GM23248 (cell line): ENCODE measurements around the gene PPP1R12B. TPM values are rescaled to one million over a fixed set of nuclear protein-coding genes. Genes with fewer than 3 reads are reported as not detected.

Experiments used
- DNase-seq: peaks from one replicate; pipeline ENCODE4 v3.0.0-alpha.2; 2015
- H2AFZ ChIP-seq: fragments of 200-600 bp; sonication (generic); 2 replicates; pipeline ENCODE4 v1.6.1; 2016; ENCODE audit warnings: antibody characterized with exemption
- H3F3A ChIP-seq: fragments of 200-600 bp; sonication (generic); 2 replicates; pipeline ENCODE4 v1.6.1; 2016; ENCODE audit warnings: mild to moderate bottlenecking, antibody characterized with exemption, mixed run types; ENCODE audit not compliant: insufficient read depth
- H3K27ac ChIP-seq: fragments of 200-600 bp; sonication (generic); 2 replicates; pipeline ENCODE4 v1.5.1; 2016; ENCODE audit warnings: mild to moderate bottlenecking
- H3K27me3 ChIP-seq: fragments of 200-600 bp; sonication (generic); replicated peaks from 2 replicates; pipeline ENCODE4 v1.6.1; 2016; ENCODE audit warnings: mild to moderate bottlenecking; ENCODE audit not compliant: insufficient read depth
- H3K36me3 ChIP-seq: fragments of 200-600 bp; sonication (generic); 2 replicates; pipeline ENCODE4 v1.6.1; 2016; ENCODE audit warnings: low read depth, mild to moderate bottlenecking
- H3K4me1 ChIP-seq: fragments of 200-600 bp; sonication (generic); 2 replicates; pipeline ENCODE4 v1.6.1; 2016; ENCODE audit warnings: mild to moderate bottlenecking; ENCODE audit not compliant: insufficient read depth
- H3K4me2 ChIP-seq: fragments of 200-600 bp; sonication (generic); one replicate; pipeline ENCODE4 v1.6.1; 2016; ENCODE audit warnings: mild to moderate bottlenecking; ENCODE audit not compliant: unreplicated experiment
- H3K4me3 ChIP-seq: fragments of 200-600 bp; sonication (generic); 2 replicates; pipeline ENCODE4 v1.5.1; 2016; ENCODE audit warnings: mild to moderate bottlenecking
- H3K79me2 ChIP-seq: fragments of 200-600 bp; sonication (generic); 2 replicates; pipeline ENCODE4 v1.6.1; 2016; ENCODE audit warnings: mild to moderate bottlenecking; ENCODE audit not compliant: insufficient read depth
- H3K9ac ChIP-seq: fragments of 200-600 bp; sonication (generic); 2 replicates; pipeline ENCODE4 v1.6.1; 2016; ENCODE audit warnings: mild to moderate bottlenecking
- H3K9me2 ChIP-seq: fragments of 200-600 bp; sonication (generic); 2 replicates; pipeline ENCODE4 v1.6.1; 2016; ENCODE audit warnings: mixed run types, mild to moderate bottlenecking, moderate library complexity; ENCODE audit not compliant: insufficient read depth
- H3K9me3 ChIP-seq: fragments of 200-600 bp; sonication (generic); one replicate; pipeline ENCODE4 v1.6.1; 2017; ENCODE audit warnings: low read depth
- H4K20me1 ChIP-seq: fragments of 200-600 bp; sonication (generic); 2 replicates; pipeline ENCODE4 v1.6.0; 2016; ENCODE audit not compliant: insufficient read depth
- EZH2 ChIP-seq: fragments of 200-600 bp; sonication (generic); IDR thresholded peaks from 2 replicates; pipeline ENCODE4 v1.6.1; 2018; ENCODE audit warnings: antibody characterized with exemption, mild to moderate bottlenecking; ENCODE audit not compliant: insufficient read depth, poor library complexity, severe bottlenecking
- EZH2phosphoT487 ChIP-seq: fragments of 200-600 bp; sonication (generic); IDR thresholded peaks from 2 replicates; pipeline ENCODE4 v1.6.1; 2018; ENCODE audit warnings: antibody characterized with exemption, moderate library complexity, mild to moderate bottlenecking, low read depth; ENCODE audit not compliant: insufficient read depth
- WGBS, 2 experiments: methylation state at CpG; one replicate each; pipeline ENCODE4 v1.1.6; 2015 to 2017; ENCODE audit warnings: low lambda C conversion rate in 2 of 2, low coverage in 1 of 2; ENCODE audit errors: missing lambda C conversion rate in 2 of 2; 5-methylcytosine and 5-hydroxymethylcytosine counted together
- in situ Hi-C: fragments of 300-500 bp; cut with MboI; formaldehyde crosslinking; loops from 2 replicates; pipeline ENCODE4 v1.15.0; 2020
- polyA plus RNA-seq: library from polyadenylated mRNA; unstranded; fragments of >200 nt; fragmentation: Nextera tagmentation; extraction: Ambion mirVana; gene quantifications from 2 replicates; pipeline ENCODE4 v1.2.1, GENCODE V29; 2016
- total RNA-seq: library from RNA; depleted of rRNA; stranded (reverse); fragments of >200 nt; shearing (Covaris generic); gene quantifications from 2 replicates; pipeline ENCODE4 v1.2.3, GENCODE V29; 2014

The PPP1R12B gene
- total and polyA plus RNA-seq, 2 experiments from 2014 or later, result 3.6 to 14.6 TPM

DNA sequence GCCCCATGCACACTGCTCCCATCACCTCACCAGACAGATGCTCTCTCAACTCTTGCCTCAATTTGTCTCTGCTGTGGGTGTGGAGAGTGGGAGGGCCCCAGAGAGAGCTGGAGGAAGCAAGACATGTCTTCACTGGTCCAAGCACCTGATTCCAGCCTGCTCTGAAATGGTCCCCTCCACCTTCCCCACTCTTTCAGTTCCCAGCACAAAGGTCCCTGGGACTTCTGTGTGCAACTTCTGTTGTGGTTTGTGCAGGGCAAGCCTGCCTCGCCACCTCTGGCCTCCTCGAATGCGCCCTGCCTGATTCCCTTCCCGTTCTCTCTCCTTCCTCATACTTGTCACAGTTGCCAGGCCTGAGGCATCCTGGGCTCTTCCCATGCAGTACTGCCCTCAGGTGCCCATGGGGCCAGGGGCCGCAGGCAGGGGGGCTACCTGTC is 242.5 kb downstream of the PPP1R12B start:
- H3K9me3 ChIP-seq, result no peaks in the 10 kb centered on the region
- no peak for TF ChIP-seq EZH2phosphoT487
- no peak for TF ChIP-seq EZH2
- DNase-seq, result no peak
- H3K27me3 ChIP-seq, result no peaks in the 10 kb centered on the region
- no peak overlapping the region for H2AFZ ChIP-seq
- peaks cover 38% of the 10 kb centered on the region for H3K4me1 ChIP-seq
- H3K4me3 ChIP-seq, result no peak overlapping the region
- H3K9me2 ChIP-seq, result no peaks in the 10 kb centered on the region
- in situ Hi-C loops, result loop anchor here (10.0 kb wide), 1 partner anchor 86 kb away; no protein-coding TSS in a partner anchor
- no peaks in the 10 kb centered on the region for H3K36me3 ChIP-seq
- 98 to 100% methylated on average over 4 to 5 of the region's 5 CpGs for WGBS, 2 experiments
- H3K27ac ChIP-seq, result no peak overlapping the region
- no peaks in the 10 kb centered on the region for H4K20me1 ChIP-seq
- no peak overlapping the region for H3K4me2 ChIP-seq
- no peak overlapping the region for H3K9ac ChIP-seq
- H3F3A ChIP-seq, result peaks cover 23% of the 10 kb centered on the region
- H3K79me2 ChIP-seq, result no peaks in the 10 kb centered on the region

DNA sequence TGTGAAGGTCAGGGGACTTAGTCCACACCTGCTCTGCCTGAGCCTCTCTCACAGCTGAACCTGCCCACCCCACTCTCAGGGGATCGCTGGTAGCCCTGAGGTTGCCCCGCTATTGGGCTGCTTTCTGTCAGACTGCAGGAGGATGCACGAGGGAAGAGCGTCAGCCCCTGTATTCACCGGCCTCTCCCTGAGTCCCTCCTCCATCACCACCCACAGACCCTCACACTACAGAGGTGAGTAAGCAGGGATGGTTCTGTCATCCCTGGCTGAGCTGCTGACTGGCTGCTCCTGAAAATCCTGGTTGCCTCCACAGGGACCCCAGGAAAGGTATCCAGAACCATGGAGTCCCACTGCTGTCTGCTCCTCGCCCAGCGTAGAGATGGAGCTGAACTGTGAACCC is 243.0 kb downstream of the PPP1R12B start:
- no peak for TF ChIP-seq EZH2phosphoT487
- H3K79me2 ChIP-seq, result no peaks in the 10 kb centered on the region
- H3K27me3 ChIP-seq, result no peaks in the 10 kb centered on the region
- H2AFZ ChIP-seq, result no peak overlapping the region
- peaks cover 33% of the 10 kb centered on the region for H3K4me1 ChIP-seq
- no peak overlapping the region for H3K9ac ChIP-seq
- in situ Hi-C loops, result loop anchor here (10.0 kb wide), 1 partner anchor 87 kb away; no protein-coding TSS in a partner anchor
- no peaks in the 10 kb centered on the region for H3K9me2 ChIP-seq
- no peaks in the 10 kb centered on the region for H4K20me1 ChIP-seq
- H3K4me2 ChIP-seq, result no peak overlapping the region
- no peak overlapping the region for H3K4me3 ChIP-seq
- WGBS, 2 experiments, result 92 to 97% methylated on average over 7 of the region's 7 CpGs
- DNase-seq, result no peak
- H3K27ac ChIP-seq, result no peak overlapping the region
- no peaks in the 10 kb centered on the region for H3K36me3 ChIP-seq
- no peaks in the 10 kb centered on the region for H3K9me3 ChIP-seq
- peaks cover 18% of the 10 kb centered on the region for H3F3A ChIP-seq

- no peaks in the 10 kb centered on the region for H3K79me2 ChIP-seq
- no peaks in the 10 kb centered on the region for H3K27me3 ChIP-seq
- H3K9me3 ChIP-seq, result no peaks in the 10 kb centered on the region
- H3K4me1 ChIP-seq, result peaks cover 27% of the 10 kb centered on the region
- H3K9ac ChIP-seq, result no peak overlapping the region
- H3K4me3 ChIP-seq, result no peak overlapping the region
- TF ChIP-seq EZH2phosphoT487, result no peak
- TF ChIP-seq EZH2, result no peak
- no peak overlapping the region for H3K4me2 ChIP-seq
- peaks cover 15% of the 10 kb centered on the region for H3F3A ChIP-seq
- no peak overlapping the region for H3K27ac ChIP-seq
- no peaks in the 10 kb centered on the region for H3K9me2 ChIP-seq
- in situ Hi-C loops, result loop anchor here (10.0 kb wide), 1 partner anchor 87 kb away; no protein-coding TSS in a partner anchor
- WGBS, 2 experiments, result 77 to 79% methylated on average over 5 to 7 of the region's 7 CpGs
- H3K36me3 ChIP-seq, result no peaks in the 10 kb centered on the region
- no peaks in the 10 kb centered on the region for H4K20me1 ChIP-seq
- peak; percentile 16 for DNase-seq
- no peak overlapping the region for H2AFZ ChIP-seq
Observed at GRCh38 chr1:202592146-202592545, 243.6 kb downstream of the PPP1R12B start.

DNA sequence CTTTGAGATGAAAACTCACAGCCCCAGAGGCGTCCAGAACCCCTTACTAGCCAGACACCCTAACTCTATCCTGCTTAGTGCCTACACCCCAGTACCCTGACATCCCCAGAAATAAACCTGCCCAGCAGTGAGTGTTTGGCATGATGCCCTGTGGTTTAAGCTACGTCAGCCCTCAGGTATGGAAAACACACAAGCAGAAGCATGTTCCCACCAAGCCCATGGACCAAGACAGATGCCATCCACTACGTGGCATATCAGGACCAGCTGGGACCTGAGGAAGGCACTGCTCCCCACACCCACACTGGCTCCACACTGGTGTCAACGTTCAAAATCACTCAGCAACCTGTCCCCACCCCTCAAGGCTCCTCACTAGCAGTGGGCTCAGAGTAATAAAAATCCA is 245.3 kb downstream of the PPP1R12B start:
- no peak overlapping the region for H3K4me3 ChIP-seq
- H3K79me2 ChIP-seq, result no peaks in the 10 kb centered on the region
- no peak overlapping the region for H3K4me2 ChIP-seq
- DNase-seq, result peak; percentile 27
- no peaks in the 10 kb centered on the region for H3K9me2 ChIP-seq
- no peak overlapping the region for H3K9ac ChIP-seq
- TF ChIP-seq EZH2phosphoT487, result no peak
- TF ChIP-seq EZH2, result no peak
- H2AFZ ChIP-seq, result no peak overlapping the region
- no peaks in the 10 kb centered on the region for H3K27me3 ChIP-seq
- H3K4me1 ChIP-seq, result peaks cover 13% of the 10 kb centered on the region
- in situ Hi-C loops, result loop anchor here (10.0 kb wide), 1 partner anchor 89 kb away; no protein-coding TSS in a partner anchor
- no peaks in the 10 kb centered on the region for H3K9me3 ChIP-seq
- H3F3A ChIP-seq, result peaks cover 5% of the 10 kb centered on the region; the same call in 1 of the 2 replicates
- 77 to 82% methylated on average over 4 of the region's 4 CpGs for WGBS, 2 experiments
- no peaks in the 10 kb centered on the region for H4K20me1 ChIP-seq
- no peak overlapping the region for H3K27ac ChIP-seq
- H3K36me3 ChIP-seq, result no peaks in the 10 kb centered on the region

DNA sequence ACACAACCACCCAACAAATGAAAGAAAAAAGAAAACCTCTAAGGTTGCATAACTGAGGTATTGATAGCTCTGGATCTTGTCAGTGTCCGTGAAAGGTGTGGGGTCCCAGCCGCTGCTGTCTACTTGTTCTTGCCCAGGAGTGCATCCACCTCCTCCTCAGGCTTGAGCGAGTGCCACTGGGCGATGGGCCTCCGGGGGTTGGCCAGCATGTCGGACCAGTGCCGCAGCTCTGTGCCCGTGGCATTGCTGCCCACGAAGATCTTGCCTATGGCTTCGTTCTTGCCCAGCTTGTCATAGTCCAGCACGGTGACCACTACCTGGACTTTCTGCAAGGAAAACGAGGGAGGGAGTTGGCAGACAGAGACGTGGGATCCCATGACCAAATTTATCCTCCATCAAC is 248.1 kb downstream of the PPP1R12B start:
- Histone ChIP-seq H3K9me3 (no peaks in the 10 kb centered on the region), H4K20me1 (no peaks in the 10 kb centered on the region), H3K9ac (no peak overlapping the region), H3K4me3 (no peak overlapping the region), H3K36me3 (no peaks in the 10 kb centered on the region), H2AFZ (no peak overlapping the region), H3K27me3 (no peaks in the 10 kb centered on the region), H3K79me2 (no peaks in the 10 kb centered on the region), H3K4me2 (no peak overlapping the region), H3K4me1 (no peaks in the 10 kb centered on the region), H3F3A (no peaks in the 10 kb centered on the region), H3K27ac (no peak overlapping the region), H3K9me2 (no peaks in the 10 kb centered on the region)
- in situ Hi-C loops, result loop anchor here (10.0 kb wide), 1 partner anchor 92 kb away; no protein-coding TSS in a partner anchor
- DNase-seq, result no peak
- 86 to 89% methylated on average over 13 of the region's 13 CpGs for WGBS, 2 experiments
- no peak for TF ChIP-seq EZH2phosphoT487
- TF ChIP-seq EZH2, result no peak
